Stimulated activated CD8-positive, alpha-beta memory T cell treated with anti-CD3 and anti-CD28 coated beads, Interleukin-12 subunit alpha, Interleukin-12 subunit beta, amount 100 ng/mL, for 24 hours (primary cell): Measurements from ENCODE around the gene NACC2.

Experiments
- DNase-seq: peaks from one replicate; pipeline ENCODE4 v3.0.0-alpha.2; 2020; ENCODE audit errors: extremely low read depth

Gene NACC2

DNA sequence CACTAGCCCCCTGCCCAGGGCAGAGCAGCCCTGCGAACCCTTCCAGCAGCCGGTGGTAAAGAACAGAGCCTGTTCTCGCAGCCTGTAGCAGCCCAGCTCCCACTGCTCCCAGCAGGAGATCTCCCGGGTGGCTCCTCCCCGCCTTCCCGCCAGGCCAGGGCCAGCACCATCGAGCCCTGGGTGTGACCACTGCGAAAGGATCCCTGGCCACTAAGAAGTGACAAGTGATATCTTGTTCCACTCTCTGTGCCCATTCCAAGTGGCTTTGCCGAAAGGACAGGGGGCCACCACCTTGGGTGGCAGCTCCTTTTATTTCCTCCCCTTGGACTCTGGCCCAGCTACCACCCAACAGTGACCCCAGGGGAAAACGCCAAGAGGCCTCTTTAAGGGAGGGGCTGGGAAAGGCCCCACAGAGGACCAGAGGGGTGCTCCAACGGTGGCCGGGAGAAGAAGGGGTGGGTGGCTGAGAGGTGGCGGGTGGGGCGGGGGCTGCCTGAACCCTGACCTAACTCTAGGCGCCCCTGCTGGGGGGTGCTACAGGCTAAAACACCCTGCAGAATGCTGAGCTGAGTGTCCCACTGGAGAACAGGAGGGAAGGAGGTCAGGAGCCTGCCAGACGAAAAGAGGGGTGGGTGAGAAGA lies 1.6 kb downstream of the NACC2 start:
- DNase-seq = no peak

DNA sequence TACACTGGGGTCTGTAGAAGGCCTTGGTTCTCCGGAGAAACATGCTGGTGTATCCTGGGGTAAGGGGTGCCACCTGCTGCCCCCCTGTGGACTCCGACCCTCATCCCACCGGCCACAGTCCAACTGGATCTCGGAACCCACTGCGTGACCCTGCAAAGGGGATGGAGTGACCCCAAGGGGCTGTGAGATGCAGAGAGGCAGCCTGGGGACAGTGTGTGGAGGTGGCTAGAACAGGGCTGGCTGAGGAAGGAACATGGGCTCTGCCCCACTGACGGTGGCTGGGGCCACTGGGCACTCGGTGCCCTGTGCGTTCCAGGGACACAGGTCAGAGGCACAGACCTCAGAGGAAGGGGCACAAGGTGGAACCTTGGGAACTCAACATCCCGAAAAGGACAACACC lies 2.3 kb downstream of the NACC2 start:
- no peak for DNase-seq

DNA sequence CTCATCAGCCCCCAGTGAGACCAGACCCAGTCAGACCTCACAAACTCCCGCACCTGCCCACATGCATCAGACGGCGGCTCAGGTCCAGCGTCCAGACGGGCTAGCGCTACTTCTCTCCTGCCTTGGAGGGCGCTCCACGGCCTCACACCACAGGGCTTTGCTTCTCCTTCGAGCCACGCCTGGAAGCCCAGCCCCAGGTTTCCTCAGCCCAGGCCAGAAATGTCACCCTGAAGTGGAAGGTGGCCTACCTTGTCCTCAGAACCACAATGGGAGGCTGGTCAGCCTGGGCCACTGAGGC lies 2.8 kb downstream of the NACC2 start:
- no peak for DNase-seq

DNA sequence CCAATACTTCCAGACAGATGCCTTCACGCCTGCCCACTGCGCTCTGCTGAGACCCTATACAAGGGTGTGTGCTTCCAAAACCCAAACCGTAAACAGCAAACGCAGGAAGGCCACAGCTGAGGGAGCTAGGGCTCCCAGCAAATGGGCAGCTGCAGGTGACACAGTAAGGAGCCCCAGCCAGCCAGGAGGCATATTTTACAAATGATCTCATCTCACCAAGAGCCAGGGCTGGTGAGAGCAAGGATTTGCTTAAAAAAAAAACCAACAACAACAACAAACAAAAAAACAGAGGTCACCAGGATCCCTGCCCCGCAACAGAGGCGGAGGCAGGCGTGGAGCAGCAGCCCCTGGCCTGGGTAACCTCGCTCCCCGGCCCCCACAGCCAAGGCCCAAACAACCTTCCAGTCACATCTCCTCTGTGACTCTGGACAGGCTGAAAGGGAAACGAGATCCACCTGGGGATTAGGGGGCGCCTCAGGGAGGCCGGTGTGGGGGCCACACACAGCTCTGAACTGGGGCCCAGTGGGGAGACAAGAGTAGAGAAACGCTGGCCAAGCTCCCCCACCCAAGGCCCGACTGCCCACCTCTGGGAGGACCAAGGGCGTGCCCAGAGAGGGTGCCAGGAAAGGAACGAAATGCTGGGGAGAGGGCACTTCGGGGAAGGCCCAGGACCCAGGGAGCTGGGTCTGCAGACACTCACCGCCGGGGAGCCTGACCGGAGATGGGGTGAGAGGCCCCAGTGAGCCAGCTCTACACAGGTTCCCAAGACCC lies 3.3 kb downstream of the NACC2 start:
- no peak for DNase-seq

DNA sequence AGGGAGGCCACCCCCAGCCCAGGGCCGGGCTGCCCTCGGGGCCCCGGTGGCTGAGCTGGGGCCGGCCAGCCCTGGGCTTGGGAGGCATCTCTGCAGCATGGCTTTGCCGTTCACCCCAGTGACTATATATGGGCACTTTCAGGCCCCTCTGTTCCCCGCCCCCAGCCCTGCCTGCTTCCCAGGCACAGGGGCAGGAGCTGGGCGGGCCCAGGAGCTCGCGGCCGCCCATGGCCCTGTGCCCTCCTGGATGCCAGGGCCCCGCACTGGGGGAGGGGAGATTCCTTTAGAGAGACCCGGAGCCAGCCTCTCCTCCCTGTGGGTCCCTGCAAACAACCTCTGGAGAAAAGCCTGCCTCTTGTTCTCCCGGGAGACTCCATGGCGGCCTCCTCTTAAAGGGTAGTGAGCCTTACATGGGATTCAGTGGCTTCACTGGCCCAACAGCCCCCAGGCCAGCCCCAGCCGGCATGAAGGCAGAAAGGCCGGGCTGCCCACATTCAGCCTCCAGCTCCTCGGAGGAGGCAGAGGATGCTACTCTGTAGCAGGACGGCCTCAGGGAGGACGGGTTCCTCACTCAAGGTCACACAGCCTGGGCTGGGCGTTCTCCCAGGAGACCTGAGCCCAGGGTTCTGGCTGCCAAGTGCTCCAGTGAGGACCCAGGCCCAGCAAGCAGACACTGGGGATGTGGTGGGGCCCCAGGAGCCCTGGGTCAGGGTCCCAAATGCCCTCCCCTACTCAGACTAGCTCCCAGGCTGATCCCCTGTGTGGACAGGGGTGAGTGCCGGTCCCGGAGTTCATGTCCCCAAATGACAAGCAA lies 4.1 kb downstream of the NACC2 start:
- no peak for DNase-seq

DNA sequence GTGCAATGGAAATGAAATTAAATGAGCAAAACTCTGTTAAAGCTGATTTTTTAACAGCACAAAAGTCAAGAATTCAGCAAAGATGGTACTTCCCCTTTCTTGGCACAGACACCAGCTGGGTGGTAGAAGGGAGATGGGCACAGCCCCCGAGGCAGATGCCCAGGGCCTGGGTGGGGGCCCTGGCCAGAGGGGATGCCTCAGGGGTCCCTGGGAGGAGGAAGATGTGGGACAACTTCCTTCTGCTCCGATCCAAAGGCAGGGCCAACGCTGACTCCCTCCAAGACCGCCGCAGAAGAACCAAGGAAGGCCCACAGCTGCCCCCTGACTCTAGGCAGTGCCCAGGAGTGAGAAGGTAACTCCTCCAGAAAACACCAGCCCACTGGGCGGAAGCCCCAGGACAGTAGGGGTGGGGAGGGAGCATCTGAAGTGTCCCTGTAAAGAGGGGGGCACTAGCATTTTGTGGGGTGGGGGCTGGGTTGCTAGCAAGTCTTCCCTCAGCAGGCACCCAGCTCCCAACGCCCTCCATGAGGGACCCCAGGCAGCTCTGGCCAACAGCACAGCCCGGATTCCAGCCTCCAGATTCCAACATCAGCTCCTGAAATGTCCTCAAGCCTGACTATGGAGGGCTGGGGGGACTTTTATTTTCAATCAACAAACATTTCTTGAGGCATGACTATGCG lies 4.9 kb downstream of the NACC2 start:
- no peak for DNase-seq

DNA sequence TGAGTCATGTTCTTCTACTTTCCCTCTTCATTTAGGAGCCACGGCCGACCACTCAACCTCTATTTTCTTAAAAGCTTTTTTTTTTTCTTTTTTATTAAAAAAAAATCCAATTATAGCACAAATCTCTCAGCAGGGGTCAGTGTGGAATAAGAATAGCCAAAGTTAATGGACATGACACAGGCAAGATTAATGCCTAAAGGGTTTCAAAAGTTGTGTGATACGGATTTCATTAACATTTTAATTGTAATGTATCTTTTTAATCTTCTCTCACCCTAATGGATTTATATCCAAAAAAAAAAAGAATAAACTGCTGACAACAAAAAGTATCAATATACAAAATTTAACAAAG lies 5.4 kb downstream of the NACC2 start:
- DNase-seq = no peak

DNA sequence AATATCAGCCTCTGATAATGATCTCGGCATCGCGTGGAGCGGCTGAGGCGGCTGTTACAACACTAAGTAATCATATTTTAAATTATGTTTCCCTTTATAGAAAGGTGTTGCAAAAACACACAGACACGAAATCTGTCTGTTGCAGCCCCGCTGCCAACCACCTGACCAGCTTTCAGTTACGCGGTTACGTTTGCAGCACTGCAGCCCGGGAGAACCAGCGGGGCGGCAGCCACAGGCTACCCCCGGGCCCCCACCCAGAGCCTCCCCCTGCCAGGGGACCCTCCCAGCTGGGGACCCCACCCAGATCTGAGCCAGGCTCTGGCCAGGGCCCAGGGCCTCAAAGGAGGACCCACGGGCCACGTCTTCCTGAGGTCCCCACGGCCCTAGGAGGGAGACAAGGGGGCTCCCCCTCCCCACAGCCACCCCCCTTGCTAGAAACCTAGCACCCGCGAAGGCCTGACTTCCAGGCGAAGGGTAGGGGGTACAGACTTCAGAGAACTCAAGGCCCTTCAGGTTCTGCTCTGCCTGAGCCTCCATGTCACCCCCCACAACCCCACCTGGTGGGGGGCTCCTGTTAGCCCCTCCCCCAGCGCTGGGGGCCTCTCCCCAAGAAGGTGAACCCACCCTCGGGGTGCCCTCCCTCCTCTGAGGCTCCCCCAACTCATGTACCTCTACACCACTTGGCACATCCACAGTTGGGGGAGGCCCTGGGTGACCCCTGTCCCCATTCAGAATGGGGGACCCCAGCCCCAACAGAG lies 6.0 kb downstream of the NACC2 start:
- DNase-seq = no peak

DNA sequence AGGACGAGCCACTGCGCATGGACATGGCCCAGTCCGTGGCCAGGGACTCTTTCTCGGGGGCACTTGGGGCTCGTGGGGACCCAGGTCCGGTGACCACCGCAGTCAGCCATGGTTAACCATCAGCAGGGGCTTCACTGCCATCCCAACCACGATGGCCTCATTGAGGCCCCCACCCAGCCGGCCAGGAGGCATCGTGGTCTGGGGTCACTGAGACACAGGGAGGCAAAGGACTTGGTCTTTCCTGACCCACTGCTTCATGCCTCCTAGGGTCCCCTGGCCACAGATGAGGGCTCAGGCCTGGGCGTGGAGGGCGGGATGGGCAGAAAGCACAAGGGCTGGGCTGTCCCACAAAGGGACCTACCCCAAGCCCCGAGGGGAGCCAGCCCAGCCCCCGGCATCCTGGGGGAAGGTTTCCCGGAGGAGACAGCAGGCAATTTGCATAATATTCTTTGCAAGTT lies 6.6 kb downstream of the NACC2 start:
- DNase-seq = no peak

DNA sequence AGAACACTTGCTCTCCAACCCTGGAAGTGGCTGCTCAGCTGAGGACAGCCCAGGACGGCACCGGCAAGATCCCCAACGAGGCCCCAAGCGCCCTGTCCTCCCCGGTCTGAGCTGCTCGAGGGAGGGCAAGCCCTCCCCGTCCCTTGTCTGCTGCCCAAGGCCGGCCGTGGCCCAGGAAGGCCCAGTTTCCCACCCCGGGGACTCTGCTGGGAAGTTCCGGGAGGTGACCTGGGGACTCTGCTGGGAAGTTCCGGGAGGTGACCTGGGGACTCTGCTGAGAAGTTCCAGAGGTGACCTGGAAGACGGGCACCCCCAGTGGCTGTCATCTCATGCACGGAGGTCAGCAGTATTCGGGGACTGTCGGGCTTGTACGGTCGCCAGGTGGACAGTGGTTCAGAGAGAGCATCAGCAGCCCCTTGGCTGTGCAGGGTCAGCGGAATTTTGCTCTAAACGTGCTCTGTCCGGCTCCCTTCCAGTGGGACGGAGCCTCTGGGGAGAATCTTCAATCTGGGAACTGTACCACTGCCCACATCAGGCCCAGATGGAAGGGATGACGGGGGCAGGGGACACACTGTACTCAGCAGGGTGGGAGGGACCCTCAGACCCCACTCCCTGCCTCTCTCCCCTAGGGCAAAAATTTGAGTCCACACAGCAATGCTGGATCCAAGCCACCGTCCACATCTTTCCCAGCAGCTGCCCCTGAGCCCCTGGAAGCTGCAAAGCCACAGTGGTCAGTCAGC lies 7.2 kb downstream of the NACC2 start:
- DNase-seq = no peak

DNA sequence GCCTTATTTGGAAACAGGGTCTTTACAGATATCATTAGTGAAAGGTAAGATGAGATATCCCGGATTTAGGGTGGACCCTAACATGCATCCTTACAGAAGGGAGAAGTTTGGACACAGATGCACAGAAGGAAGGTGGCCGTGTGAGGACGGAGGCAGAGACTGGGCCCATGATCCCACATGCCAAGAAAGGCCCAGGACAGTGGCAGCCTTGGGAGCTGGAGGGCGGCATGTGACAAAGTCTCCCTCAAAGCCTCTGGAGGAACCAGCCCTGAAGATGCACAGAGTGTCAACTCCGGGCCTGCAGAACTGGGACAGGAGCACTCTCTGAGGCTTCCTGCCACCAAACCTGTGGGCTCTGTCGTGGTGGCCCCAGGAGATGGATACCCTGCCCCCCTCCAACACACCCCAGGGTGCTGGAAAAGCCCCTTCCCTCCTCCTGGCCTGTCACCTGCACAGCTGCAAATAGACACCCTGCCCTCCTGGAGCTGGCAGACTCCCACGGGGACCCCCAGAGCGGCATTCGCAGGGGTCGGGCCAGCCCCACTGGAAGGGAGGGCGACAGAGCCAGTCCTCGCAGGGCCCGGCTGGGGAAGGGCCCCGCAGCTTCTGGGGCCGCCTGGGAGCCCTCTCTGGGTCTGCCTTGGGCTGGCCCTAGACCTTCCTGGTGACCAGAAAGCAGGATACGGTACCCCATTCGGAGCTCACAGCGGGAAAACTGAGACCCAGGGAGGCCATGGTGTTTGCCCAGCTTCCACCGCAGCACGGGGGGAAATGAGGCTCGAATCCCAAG lies 7.9 kb downstream of the NACC2 start:
- no peak for DNase-seq

DNA sequence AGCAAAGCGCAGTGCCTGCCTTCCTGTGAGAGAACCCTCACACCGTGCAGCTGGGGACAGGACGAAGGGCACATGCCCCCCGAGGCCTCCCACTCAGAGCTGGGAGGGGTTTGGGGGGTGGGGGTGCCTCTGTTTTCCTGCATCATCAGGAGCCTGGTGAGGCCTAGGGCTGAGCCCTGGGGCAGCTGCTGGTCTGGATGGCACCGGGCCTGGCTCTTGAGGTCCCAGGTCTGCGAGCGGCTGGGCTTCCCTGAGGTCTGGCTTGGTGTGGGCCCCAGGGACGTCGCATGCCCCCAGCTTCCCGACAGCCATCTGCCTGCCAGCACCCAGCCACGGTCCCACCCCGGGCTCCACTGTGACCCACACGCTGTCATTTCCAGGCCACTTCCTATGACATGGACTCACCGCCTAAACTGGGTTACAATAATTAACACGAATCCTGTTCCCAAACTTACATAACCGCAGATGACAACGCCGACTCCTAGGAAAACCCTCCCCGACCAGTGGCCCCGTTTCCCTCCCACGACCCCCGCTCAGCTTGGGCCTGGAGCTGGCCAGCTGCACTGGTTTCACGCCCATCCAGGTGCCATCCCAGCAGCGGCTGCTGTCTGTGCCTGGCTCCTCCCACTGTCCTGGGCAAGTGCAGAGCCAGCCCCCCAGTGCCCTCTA lies 8.7 kb downstream of the NACC2 start:
- no peak for DNase-seq

DNA sequence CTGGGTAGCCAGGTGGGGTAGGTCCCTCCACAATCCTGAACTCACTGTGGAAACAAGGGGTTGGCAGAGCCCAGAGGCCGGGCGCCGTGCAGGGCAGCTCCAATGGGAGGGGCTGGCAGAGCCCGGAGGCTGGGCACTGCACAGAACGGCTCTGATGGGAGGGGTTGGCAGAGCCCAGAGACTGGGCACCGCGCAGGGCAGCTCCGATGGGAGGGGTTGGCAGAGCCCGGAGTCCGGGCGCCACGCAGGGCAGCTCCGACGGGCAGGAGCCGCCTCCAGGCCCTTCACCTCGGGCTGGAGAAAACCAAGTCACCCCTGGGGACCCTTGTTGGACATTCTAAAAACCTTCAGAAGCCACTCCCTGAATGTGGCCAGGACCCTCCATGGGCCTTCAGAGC lies 9.3 kb downstream of the NACC2 start:
- no peak for DNase-seq

DNA sequence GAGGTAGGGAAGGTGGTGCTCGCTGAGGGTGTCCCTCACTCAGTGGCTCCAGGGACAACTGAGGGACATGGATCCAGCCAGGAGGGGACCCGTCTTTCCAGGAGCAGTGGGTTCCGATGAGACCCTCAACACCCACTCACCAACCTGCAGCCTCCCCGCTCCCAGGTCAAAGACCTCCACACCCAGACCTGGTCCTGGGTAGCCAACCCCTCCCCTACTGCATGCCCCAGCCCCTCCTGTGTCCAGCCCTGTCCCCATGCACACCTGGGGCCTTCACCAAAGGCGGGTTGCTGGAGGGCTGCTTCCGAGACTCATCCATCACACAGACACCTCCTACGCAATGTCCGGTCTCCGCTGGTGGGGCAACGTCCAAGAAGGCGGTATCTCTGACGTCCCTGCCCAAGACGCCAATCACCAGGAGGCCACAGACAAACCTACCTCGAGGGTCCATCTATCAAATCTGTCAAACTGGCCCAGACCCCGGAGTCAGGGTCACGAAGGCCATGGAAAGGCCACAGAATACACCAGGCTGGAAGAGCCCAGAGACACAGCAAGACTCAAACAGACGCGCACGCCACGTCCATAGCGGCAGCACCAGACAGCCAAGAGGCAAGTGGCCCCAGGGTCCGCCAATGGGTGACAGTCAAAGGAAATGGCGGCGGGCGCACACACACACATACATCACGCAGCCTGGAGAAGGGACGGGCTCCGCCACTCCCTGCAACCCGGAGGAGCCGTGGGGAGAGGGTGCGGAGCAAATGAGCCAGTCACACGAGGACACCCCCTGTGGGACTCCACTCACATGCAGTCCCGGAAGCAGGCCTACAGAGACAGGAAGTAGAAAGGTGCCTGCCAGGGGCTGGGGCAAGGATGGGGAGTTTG lies 10.8 kb downstream of the NACC2 start:
- no peak for DNase-seq

DNA sequence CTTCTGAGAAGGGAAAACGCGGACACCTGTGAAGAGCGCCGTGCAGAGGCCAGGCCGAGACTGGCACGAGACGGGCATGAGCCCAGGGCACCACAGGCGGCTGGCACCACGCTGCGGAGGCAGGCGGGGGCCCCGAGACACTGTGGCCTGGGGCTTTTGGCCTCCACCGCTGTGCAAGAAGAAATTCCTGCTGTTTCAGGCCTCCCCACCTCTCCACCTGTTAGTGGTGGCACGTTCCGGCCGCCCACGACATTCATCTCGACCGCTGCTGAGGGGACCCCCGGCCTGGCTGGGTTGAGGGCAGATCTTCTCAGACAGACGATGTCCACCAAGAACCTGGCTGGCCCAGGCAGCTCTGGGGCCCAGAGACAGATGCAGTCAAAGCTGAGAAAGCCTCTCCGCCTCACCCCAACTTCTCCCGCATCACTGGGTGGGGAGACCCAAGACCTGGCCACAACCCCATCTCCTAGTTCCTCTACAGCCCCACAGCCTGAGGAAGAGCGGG lies 11.5 kb downstream of the NACC2 start:
- no peak for DNase-seq

DNA sequence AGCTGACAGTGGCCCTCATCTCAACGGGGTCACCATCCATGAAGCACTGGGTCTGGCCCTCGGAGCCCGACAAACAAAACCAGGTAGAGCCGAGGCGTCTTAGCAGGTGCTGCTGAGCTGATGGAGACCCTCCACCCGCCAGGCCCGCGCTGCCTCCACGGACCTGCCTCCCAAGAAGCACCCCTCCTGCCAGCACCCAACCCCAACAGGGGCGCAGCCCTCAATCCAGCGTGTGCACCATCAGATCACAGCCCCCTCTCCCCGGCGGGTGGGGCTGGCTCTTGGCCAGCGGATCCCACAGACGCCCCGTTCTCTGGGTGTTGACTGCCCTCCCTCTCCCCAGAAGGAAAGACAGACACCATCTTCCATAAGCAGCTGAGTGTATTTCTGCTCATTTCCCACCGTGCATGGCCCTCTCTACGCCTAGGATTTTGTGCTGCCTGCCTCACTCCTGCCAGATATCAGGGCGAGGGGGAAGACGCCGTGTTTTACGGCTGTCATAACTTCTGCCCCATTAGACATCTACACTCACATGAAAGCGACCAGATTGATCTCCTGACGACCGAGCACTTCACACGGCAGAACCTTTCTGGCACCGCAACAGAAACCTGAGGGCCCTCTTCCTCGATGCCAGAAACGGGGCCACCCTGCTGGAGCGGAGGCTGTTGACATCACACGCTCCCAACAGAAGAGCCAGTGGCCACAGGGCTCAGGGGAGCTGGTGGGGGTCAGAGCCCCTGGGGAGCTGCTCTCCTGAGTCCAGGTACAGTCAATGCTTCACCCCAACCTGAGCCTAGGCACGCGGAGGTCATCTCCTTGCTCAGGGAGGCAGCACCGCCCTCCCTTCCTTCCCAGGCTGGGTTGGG lies 12.4 kb downstream of the NACC2 start:
- no peak for DNase-seq

DNA sequence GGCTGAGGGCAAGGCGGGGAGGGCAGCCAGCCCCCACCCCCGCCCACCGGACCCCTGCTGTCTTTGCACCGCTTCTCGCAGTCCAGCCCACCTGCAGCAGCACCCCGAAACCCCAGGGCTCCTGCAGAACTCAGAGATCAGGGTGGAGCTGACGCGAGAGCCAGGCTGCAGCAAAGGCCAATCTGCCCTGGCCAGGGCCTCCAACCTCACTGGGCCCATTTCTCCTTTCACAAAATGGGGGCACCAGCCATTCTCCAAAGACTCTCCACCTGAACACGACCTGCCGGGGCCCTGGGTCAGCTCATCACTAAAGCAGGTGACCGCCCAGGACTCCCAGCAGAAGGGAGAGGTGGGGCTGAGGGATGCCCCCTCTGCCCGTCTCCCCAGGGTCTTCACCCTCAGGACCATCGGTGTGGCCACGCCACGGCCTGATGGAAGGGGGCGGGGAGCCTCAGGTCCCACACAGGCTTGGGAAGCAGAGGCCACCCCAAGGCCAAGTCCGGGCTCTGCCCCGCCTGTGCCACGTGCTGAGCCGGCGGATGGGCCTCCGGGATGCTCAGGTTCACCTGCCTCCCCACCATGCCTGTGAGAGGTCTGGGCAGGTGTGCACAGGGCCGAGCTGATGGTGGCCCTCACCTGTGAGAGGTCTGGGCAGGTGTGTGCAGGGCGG lies 13.1 kb downstream of the NACC2 start:
- no peak for DNase-seq
